Suppressor macrophage treated with lipopolysaccharide for 1 hour (primary cell): ENCODE measurements around the gene CLMN.
A peak's percentile ranks its signal among the peaks of the same experiment; 100 is the strongest.
"Not testable (repeated sequence)": the region's sequence is repeated elsewhere in the genome, so short reads cannot be mapped to it uniquely, and the experiment has no call there.

ENCODE experiments used
- DNase-seq, 3 donors: peaks; one replicate each; pipeline ENCODE4 v3.0.0-alpha.2; 2020 to 2022

Gene CLMN

DNA sequence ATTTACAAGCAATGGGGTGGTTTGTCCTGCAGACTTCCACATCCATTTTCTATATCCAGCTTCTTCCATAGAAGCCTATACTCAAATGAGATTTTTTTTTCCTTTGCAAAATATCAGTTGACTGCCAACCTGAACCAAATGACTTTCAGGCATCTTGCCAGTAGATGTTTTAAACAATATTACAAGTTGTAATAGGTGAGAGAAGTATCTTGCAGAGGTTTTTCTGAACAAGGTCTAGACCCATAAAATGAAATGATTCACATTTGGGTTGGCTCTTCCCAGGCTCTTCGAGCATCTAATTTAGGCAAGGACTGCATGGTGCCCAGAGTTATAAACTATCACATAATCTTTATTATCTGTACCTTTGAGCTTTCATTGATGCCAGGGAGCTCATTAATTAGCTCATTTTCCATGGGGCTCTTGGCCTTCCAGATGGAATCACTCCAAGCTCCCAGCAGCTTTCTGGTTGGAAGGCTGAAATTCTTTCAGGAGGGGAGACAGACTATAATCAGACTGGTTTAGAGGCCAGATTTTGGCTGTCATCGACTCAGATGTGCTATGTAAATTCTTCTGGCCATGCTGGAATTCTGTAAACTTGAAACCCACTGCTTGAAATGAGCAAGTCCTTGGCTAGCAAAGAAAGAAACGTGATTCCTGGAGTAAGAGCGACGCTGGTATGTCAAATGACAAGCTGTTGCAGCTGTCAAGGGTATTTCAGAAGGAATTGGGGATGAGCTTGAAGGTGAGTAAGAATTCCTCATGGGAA is 130.2 kb downstream of the CLMN start:
- no peak for DNase-seq

DNA sequence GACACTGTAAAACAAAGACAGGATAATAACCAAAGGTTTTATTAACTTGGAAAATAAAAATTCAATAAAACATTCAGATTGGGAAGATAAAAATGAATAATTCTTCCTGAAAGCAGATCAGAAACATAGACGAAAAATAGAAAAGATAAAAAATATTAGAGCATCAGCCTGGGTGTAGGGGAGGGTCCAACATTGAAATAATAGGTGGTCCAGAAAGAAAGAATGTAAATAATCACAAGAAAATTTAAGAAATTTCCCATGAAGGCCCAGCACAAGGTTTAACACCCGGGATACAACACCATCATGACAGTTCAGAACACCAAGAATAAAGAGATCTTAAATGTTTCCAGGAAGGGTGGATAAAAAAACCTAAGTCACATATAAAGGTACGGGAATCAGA is 131.3 kb downstream of the CLMN start:
- DNase-seq: no peak

DNA sequence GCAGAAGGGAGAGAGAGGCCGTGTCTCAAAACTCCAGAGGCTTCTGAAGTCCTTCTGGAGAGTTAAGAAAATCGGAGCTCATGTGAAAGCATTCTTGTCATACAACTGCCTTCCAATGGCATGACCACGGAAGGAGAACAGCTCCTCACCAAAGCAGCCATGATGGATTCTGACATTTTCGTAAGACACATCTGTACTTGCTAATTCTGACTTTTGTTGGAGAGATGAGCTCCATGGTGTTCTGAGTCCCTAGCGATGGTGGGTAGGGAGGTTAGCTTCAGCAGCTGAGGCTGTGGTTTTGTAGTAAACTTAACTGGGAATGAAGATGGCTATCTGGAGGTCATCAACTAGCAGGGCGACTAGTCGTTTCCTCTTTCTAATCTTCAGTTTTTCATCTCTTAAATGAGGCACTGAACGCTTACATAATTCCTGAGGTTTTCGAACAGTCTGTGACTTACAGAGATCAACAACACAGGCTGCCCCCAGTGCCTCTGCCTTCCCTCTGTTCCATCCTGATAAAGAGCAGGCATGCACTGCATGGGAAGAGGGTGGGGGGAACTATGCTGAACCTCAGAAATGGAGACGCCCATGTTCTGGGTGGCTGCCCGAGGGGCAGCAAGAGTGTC is 133.8 kb downstream of the CLMN start:
- DNase-seq: peak; percentile 28 to 53 (median 45)

DNA sequence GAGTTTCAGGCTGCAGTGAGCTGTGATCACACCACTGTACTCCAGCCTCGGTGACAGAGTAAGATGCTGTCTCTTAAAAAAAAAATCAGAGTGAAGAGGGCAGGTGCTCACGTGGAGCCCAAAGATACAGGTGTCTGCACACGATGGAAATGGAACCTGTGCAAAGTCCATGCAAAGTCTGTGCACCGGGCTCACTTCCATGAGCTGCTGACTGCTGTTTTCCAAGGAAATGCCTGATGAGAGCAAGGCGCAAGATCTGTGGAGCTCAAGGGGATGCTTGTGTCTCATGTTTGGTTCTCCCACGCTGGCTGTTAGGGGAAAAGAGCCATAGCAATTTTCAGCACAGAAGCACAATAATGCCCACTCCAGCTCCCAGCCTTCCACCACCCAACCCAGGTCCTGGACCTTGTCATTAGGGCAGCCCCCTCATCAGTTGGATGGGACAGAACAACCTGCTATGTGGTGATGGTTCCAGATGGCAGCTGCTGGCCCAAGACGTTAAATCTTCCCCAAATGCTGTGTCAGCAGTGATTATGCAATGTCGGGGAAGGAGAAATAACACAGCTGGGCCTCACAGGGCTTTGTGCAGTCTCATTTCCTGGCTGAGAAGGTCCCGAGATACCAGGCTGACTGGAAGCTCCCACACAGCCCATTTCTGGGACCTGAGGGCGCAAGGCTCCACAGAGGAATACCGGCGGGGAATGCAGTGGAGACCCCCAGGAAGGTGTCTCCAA is 134.5 kb downstream of the CLMN start:
- peak; percentile 83 to 85 (median 84) for DNase-seq

DNA sequence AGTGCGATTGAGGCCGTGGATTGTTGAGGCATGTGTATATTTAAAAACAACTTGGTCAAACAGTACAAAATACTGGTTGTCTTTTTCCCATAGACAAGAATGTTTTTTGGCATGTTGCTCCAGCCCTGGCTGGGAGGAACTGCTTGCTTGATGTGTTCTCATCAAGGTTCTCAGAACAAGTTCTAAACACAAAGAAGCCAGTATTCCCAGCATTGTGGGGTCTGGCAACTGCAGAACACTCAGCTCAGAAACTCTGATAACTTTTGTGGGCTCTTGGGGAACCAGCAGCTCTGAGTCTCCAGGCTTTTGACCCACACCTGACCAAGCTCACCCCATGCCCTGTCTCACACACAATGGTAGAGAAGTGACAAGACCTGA is 135.3 kb downstream of the CLMN start:
- DNase-seq: peak in 1 of 3 donors; percentile 21

DNA sequence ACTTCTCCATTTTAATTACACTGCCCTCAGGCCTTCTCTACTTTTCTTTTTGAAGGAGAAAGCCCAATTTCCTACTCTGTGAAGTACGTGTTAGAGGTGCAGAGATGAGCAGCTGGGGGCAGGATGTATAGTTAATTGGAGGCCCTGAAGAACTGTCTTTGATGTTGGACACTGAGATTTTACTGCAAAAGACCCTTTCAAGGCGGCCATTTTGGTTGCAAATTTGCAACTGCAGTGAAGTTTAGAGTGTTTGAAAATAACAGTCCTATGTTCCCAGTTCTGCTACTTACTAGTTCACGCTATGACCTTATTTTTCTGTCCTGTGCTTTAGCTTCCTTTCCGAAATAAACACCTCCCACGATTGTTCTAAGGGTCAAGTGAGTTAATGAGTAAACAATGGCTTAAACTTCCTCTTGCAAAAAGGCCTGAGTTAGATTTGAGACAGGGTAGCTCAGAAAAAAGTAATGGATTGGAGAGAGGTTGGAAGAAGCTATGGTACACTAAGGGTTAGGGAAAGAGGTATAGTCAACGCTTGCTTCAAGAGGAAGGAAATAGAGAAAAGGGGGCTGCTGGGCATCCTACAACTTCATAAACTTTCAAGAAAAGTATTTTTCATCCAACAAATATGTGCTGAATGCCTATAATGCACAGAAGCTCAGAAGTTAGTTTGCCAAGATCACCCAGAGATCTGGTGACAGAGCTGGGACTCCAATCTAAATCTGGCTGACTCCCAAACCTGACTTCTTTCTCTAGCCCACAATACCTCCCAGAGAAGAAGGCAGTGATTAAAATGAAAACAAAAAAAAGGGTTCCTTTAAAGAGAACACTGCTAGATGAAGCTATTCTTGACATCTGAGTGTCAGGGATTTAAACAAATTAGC is 135.9 kb downstream of the CLMN start:
- DNase-seq: peak; percentile 53 to 71 (median 61)

DNA sequence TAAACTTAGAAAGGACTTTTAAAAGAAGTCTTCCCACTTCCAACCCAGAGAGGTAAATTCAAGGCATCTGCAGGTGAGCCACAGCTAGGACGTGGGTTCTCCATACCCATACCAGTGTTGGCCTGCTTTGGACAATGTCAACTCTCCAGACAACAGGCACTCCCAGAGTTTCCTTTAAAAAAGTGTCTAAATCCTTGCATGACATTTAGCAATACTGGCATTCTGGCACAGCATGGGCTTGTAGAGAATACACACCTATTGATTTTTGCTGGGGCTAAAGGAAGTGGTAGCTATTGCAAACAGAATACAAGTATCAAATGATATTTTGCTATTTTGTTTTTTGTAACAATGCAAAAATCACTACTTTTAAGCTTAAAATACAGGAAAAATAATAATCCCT is 136.6 kb downstream of the CLMN start:
- DNase-seq: no peak

DNA sequence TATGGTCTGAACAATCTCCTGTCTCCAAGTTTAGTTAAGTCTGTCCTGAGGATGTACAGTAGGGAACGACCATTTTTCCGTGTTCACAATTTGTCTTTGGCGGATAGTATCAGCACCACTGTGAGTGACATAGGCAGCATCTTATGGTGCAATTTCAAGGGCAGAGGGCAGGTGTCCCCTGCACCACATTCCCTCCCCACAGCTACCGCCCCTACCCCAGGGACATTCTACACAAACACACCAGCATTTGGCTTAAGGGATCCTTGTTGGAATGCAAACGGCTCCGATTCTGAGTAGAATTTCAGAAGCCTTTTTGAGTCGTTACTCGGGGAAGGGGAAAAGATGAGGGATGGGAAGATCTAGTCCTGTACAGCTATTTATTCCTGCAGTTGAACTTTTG is 137.3 kb downstream of the CLMN start:
- DNase-seq: no peak

DNA sequence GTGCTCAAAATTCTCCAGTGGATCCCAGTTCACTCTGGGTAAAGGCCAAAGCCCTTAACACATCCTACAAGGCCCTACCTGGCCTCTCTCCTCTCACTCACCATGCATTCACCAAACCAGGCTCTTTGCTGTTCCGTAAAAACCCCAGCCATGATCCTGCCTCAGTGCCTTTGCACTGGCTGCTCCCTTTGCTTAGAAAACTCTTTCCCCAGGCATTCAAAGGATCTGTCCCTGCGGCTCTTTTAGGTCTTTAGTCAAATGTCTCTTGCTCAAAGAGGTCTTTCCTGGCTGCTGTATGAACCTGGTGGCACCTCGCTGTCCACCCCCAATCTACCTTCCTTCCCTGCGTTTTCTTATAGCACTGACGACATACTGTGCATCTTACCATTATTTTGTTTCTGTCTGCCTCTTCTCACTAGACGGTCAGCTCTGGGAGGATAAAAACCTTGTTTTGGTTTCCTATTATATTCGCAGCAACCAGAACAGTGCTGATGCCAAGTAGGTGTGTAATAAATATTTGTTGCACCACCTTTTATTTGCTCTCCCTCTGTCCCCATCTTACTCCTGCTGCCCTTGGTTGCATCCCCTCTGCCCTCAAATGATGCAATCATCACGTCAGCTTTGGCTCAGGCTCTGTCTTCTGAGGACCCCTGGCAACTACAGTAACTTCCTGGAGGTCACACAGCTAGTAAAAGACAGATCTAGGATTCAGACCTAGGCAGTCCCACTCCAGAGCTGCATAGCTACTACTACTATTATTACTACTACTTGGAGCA is 138.6 kb downstream of the CLMN start:
- DNase-seq: no peak

DNA sequence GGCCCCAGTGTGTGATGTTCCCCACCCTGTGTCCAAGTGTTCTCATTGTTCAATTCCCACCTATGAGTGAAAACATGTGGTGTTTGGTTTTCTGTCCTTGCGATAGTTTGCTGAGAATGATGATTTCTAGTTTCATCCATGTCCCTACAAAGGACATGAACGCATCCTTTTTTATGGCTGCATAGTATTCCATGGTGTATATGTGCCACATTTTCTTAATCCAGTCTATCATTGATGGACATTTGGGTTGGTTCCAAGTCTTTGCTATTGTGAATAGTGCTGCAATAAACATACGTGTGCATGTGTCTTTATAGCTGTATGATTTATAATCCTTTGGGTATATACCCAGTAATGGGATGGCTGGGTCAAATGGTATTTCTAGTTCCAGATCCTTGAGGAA is 144.0 kb downstream of the CLMN start:
- not testable (repeated sequence) for DNase-seq

DNA sequence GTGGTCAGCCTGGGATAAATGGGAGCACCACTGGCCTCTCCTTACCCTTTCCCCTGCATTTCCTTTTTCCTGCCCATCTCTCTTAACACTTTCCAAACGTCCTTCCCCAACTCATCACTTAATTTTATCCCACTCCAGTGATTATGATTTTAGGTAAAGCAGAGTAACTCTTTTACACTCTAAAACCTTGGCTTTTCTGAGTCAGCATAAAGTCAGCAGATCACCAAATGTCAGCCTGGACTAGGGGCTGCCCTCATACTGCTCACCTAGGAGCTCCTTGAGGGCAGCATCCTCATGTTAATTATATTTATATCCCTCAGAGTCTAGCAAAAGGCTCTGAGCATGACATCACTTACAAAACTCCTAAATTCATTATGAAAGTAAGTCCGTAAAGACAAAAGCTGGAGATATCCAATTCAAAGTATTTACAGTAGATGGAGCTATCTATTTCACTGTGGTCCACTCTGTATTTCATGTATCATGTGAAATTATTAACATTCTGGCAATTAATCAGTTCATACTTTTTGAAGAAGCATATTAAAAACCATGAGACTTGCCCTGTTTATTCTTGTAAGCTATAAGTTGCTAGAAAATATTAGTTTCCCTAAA is 145.4 kb downstream of the CLMN start:
- peak in 1 of 3 donors; percentile 51 for DNase-seq

DNA sequence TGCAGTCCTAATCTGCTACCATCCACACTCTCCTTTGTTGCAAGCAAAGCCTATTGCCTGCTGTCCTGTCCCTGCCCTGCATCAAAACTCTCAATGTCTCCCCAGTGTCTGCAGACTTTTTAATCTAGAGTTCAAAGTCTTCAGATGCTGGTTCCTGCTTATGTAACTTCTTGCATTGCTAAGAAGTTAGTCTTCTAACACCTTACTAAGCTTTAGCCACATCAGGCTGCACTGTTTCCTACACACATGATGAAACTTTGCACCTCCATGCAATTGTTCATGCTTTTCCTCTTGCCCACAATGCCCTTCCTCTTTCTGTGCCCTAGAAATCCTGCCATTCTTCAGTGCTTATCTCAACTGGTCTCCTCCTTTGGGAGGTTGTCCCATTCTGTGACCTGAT is 146.2 kb downstream of the CLMN start:
- DNase-seq: peak; percentile 25 to 36 (median 29)

DNA sequence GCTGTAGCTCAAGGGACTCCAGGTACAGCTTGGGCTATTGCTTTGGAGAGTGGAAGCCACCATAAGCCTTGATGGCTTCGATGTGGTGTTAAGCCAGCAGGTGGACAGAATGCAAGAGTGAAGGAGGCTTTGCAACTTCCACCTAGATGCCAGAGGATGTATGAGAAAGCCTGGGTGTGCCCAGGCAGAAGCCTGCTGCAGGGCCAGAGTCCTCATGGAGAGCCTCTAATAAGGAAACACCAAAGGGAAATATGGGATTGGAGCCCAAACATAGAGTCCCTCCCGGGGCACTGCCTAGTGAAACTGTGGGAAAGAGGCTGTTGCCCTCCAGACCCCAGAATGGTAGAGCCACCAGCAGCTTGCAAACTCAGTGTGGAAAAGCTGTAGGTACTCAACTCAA is 152.5 kb downstream of the CLMN start:
- no peak for DNase-seq

DNA sequence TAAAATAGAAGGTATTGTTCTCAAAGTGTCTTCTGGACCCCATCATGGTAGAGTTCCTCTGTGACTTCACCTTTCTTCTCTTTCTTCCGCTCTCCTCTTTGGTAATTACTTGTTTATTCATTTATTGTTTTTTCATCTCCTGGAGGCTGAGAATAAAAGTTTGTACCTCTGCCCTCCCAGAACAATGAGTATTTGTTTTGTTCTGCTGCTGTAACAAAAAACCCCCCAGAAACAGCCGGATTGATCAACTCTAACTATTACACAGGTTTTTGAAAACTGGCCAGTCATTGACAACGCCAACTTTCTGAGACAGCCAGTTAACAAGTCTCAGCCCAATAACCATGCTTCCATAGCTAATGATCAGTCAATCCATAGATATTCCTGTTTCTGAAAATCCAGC is 154.2 kb downstream of the CLMN start:
- DNase-seq: no peak

DNA sequence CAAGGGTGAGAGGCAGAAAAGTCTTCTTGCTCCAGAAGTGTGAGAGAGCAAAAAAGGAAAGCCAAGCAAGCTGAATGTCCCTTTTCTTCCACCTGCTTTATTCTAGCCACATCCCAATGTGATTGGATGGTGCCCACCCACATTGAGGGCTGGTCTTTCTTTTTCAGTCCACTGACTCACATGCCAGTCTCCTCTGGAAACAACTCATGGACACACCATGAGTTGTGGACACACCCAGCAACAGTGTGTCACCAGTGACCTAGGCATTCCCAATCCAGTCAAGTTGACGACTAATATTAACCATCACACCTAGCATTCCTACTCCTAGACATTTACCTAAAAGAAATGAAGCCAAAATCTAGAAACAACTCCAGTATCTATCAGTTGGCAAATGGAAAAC is 155.2 kb downstream of the CLMN start:
- DNase-seq: peak; percentile 36 to 51 (median 40)

DNA sequence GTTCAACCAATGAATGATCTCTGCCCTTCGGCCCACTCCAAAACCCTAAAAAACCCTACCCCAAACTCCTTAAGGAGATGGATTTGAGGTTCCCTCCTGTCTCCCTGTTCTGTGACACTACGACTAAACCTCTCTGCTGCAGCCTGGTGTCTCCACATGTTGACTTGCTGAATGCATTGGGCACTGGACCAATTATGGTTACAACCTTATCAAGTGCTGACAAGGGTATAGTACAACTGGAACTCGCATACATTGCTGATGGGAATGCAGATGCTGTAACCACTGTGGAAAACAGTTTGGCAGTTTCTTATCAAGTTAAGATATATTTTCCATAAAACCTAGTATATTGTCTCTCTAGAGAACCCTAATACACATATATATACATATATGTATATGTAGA is 156.0 kb downstream of the CLMN start:
- no peak for DNase-seq

DNA sequence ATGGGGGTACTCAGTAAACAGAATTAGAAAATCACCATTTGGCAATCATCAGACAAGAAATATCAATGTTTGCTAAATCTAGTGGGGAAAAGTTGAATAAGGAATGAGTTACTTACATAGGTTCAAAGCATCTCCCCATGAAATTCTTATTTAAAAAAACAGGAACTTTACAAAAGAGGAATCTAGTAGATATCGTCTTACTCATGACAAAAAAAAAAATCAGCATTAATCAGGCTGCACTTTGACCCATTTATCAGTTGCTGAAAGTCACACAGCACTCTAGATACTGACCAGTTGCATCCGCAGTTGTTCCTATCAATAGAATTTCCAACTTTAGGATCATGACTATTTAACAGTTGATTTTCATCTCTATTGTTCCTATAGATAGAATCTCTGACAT is 156.6 kb downstream of the CLMN start:
- peak; percentile 40 to 80 (median 76) for DNase-seq

DNA sequence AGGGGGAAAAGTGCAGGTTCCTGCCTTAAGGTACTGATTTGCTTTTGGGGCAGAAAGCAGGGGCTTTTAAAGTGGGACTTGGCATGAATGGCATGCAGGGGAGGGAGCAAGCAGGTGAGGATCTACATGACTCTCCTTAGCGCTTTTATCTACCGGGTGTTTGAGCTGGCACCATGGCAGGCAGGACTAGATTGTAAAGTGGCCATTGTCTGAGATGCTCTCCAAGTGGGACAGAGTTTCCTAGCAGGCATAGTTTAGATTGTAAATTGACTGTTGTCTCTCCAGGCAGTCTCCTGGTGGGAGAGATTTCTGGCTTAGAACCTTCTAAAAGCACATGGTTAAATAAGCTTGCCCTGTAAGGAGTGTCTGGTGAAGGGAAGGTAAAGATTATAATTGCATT is 157.1 kb downstream of the CLMN start:
- DNase-seq: no peak

DNA sequence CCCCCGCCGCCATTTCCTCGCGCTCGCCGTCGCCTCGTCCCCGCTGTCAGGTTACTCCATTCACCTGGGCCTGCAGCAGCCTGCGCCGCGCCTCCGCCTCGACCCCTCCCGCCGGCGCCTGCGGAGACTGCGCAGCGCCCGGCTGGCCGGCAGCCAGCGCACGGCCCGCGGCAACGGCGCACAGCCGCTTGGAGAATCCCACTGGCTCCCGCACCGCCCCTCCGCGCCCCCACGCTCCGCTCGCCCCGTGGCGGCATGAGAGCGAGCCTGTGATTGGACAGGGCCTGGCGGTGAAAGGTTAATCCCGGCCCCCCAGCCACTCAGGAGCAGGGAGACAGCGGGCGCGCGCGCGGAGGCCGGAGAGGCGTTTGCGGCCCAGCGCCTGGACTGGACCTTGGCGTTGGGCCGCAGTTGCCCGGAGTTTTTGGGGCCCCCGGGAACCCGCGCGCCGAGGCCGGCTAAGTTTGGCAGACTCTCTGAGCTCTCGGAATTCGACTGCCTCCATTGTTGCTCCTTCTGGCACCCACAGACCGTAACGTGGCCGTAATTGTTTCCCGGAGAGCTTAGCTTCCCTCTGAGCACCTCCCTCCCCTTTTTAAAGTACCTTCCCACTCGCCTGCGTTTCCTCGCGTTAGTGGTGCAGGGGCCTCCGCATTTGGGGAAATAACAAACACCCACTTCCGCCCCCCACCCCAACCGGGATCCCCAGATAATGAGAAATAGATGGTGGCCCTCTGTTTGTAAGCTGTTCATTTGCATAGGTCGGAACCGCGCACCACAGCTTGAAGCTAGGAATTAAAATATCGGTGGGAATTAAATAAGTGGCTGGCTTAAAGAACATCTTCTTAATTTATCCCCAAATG is 162.2 kb downstream of the CLMN start, which contains the start of gene DICER1:
DICER1 (minus strand) TSS at position 203 of the 863 bp plus-strand sequence. CDS start 24,071 bp downstream, outside the sequence.
- peak; percentile 95 to 98 (median 98) for DNase-seq

DNA sequence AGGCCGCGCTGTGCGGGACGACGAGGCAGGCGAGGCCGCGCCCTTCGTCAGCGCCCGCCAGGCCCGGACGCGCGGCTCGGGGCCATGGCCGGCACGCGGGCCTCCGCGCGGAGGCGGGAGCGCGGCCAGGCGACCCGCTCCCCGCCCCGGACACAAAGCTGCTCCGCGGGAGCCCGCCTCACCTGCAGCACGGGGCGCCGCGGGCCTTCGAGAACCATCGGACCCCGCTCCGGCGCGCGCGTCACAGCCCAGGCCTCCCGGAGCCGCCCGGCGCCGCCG is 162.7 kb downstream of the CLMN start:
- DNase-seq: peak; percentile 45 to 72 (median 56)
